Fibroblast of skin of back (primary cell): ENCODE data around the gene CYP4F11.
"Not testable (repeated sequence)": the region's sequence is repeated elsewhere in the genome, so short reads cannot be mapped to it uniquely, and the experiment has no call there.

Source experiments
- DNase-seq: peaks from one replicate; pipeline ENCODE4 v3.0.0-alpha.2; 2013

Gene CYP4F11

DNA sequence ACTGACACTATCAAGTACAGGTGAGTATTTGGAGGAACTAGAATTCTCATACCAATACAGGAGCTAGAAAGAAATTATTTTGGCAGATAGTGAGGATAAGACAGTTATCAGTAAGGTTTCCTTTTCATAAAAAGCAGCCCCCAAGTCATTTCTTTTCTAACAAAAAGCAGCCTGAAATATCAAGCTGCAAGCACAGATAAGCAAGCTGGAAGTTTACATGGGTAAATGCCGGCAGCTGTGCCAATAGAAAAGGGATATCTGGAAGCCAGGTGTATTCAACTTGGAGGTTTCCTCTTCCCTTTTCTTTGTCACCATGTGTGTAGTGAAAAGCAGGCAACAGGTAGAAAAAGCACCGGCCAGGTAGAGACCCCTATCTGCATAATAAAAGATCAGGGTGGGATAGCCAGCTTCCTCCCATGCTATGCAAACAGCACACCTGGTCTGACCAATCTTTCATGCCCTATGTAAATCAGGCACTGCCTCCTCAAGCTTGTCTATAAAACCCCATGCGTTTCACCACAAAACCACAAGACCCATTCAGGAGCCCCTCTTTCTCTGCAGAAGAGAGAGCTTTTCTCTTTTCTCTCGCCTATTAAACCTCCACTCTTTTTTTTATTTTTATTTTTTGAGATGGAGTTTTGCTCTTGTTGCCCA lies 59.4 kb downstream of the CYP4F11 start:
- DNase-seq: no peak

DNA sequence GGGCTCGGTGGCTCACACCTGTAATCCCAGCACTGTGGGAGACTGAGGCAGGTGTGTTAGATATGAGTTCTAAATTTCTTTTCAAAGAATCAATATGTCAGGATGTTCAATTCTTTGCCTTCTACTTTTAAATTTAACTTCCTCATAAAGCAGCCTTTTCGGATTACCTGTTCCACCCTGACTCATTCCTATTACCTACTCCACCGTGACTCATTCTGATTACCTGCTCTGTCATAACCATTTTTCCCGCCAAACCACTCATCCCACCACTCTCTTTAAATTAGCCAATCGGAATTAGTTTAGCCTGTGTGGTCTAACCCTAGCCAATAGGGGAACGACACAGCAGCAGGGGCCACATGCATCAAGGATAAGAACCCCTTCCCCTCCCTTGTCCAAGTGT lies 60.6 kb downstream of the CYP4F11 start:
- not testable (repeated sequence) for DNase-seq

DNA sequence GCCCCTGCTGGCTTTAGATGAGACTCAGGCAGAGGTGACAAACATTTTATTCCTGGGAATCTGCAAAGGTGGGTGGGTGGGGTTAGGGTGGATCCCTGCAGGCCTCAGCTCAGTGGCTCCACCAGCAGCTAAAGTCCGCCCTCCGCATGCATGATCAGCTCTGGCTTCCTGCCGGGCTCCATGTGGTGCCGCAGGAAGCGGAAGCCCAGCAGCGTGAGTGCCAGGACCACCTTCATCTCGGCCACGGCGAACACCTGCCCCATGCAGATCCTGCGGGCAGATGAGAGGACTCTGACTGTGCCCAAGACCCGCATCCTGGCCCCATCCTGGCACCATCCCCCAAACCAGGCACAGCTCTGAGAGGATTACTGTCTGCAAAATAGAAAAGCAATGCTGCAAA lies 62.8 kb downstream of the CYP4F11 start:
- DNase-seq: no peak

DNA sequence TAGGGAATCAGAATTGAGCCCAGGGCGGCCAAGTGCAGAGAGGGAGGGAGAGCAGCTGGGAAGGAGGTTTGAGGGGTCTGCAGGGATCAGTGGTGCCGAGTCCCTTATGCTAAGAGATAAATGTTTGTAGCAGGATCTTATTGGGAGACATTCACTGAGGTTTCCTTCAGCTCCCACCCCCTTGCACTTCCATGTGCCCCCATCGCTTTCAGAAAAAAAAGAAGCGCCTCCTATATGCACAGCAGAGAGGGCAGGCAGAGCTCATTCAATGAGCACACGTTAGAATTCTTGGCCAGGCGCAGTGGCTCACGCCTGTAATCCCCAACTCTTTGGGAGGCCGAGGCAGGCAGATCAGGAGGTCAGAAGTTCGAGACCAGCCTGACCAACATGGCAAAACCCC lies 64.5 kb downstream of the CYP4F11 start:
- no peak for DNase-seq

DNA sequence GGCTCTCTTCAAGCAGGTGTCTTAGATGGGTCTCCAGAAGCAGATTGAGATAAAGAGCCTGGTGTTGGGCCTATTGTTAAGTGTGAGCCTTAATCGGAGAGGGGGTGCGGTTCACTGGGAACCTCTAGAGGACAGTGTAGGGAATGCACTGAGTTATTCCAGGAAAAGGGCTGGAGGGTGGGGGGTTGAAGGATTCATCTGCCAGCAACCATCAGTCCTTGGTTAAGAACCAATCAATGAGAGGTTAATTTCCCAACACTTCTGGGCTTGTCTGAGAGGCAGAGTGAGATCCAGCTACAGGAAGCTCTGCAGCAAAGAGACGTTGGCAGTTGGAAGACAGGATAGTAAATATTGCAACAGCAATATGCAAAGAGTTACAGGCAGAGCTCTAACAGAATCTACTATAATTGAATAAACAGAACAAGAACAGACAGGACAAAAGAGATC lies 65.2 kb downstream of the CYP4F11 start:
- DNase-seq: peak; percentile 16

DNA sequence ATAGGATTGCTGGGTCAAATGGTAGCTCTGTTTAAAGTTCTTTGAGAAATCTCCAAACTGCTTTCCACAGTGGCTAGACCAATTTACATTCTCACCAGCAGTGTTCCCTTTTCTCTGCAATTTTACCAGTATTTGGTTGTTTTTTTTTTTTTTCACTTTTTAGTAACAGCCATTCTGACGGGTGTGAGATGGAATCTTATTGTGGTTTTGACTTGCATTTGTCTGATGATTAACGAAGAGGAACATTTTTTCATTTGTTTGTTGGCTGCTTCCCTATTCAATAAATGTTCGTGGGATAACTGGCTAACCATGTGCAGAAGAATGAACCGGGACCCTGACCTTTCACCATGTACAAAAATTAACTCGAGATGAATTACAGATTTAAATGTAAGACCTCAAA lies 67.7 kb downstream of the CYP4F11 start:
- no peak for DNase-seq

DNA sequence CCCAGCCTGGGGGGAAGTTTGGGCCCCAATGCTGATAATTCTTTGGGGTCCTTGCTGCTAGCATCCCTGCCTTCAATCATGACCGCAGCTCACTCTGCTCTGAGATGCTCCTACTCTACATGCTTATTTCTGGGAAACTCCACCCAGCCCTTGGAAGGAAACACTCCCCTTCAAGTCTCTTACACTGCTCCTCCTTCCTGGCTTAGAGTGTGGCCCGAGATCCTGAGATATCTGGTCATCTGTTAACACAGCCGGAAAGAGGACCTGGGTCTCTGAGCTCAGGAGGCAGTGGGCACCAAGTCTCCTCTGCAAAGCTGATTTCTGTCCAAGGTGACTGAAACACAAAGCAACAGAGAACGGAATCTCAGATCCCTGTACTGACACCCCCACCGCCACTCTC lies 69.5 kb downstream of the CYP4F11 start:
- no peak for DNase-seq

DNA sequence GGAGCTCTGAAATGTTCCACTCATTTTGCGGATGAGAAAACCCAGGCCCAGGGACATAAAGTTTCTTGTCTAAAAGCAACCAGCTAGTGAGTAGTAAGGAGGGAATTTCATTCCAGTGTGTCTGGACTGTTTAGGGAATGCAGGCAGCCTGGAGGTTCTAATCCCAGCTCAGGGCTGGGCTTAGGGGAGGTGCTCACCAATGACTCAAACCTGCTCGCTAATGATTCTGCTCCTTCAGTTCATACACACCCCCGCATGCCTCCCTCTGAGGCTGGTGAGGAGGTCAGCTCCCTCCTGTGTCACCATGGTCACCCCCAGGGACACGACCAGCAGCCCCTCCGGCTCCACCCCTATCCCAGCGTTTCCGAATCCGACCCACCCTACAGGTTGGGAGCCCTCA lies 71.1 kb downstream of the CYP4F11 start:
- DNase-seq: no peak

DNA sequence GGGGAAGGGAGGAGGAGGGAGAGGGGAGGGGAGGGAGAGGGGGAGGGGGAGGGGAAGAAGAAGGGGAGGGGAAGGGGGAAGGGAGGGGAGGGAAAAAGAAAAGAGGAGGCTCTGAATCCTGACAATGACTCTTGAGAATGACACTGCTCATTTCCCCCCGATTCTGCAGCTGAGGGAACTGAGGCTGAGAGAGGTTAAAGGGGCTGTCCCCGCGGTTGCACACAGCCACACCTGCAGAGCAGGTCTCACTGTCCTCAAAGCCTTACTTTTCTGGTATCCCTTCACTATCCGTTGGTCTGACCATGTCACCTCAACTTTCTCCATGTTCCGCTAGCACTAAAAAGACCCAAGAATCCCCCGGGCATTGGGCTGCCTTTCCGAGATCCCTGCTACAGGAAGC lies 71.9 kb downstream of the CYP4F11 start:
- no peak for DNase-seq
